Fibroblast of lung (primary cell): Measurements from ENCODE around the gene SLC35G4. TPM values are rescaled to one million over a fixed set of nuclear protein-coding genes. Genes with fewer than 3 reads are reported as not detected.
"Not testable (repeated sequence)": the region's sequence is repeated elsewhere in the genome, so short reads cannot be mapped to it uniquely, and the experiment has no call there.

Source experiments
- DNase-seq, 2 donors: peaks; one replicate each; pipeline versions ENCODE4 v3.0.0 to v3.0.0-alpha.2; 2010; ENCODE audit warnings: low read depth in 2 of 2
- H2AFZ ChIP-seq: 2 replicates; pipeline ENCODE4 v1.5.1; 2012; ENCODE audit warnings: low read length, control low read depth, inconsistent platforms
- H3K27ac ChIP-seq: 2 replicates; pipeline ENCODE4 v1.5.1; 2011; ENCODE audit warnings: low read length, control low read depth; ENCODE audit not compliant: insufficient read depth
- H3K27me3 ChIP-seq: 2 replicates; pipeline ENCODE4 v1.5.1; 2011; ENCODE audit warnings: mild to moderate bottlenecking, low read length; ENCODE audit not compliant: control insufficient read depth, insufficient read depth
- H3K36me3 ChIP-seq: 2 replicates; pipeline ENCODE4 v1.5.1; 2011; ENCODE audit warnings: low read length; ENCODE audit not compliant: control insufficient read depth, insufficient read depth
- H3K4me1 ChIP-seq: 2 replicates; pipeline ENCODE4 v1.5.1; 2011; ENCODE audit warnings: low read length; ENCODE audit not compliant: control insufficient read depth, insufficient read depth; ENCODE audit errors: extremely low read depth
- H3K4me2 ChIP-seq: 2 replicates; pipeline ENCODE4 v1.5.1; 2011; ENCODE audit warnings: low read length, control low read depth; ENCODE audit not compliant: insufficient read depth; ENCODE audit errors: extremely low read depth
- H3K4me3 ChIP-seq, 4 experiments: fragments of 200-600 bp in 1 of 4; sonication (generic) in 1 of 4; replicated peaks in 1 of 4; 2 replicates each; pipeline ENCODE4 v1.5.1; 2011 to 2016; ENCODE audit warnings: low read length in 4 of 4, low read depth in 3 of 4, mild to moderate bottlenecking in 3 of 4, control low read depth in 2 of 4, inconsistent platforms in 1 of 4, mixed read lengths in 1 of 4; ENCODE audit not compliant: insufficient read depth in 1 of 4; ENCODE audit errors: control extremely low read depth in 1 of 4
- H3K79me2 ChIP-seq: 2 replicates; pipeline ENCODE4 v1.5.1; 2012; ENCODE audit warnings: mild to moderate bottlenecking, low read length, inconsistent platforms; ENCODE audit not compliant: control insufficient read depth, insufficient read depth
- H3K9ac ChIP-seq: 2 replicates; pipeline ENCODE4 v1.5.1; 2011; ENCODE audit warnings: mild to moderate bottlenecking, low read length, control low read depth; ENCODE audit not compliant: insufficient read depth
- H3K9me3 ChIP-seq: 2 replicates; pipeline ENCODE4 v1.5.1; 2012; ENCODE audit warnings: low read depth, low read length; ENCODE audit not compliant: control insufficient read depth, insufficient read depth
- H4K20me1 ChIP-seq: 2 replicates; pipeline ENCODE4 v1.5.1; 2011; ENCODE audit warnings: low read length; ENCODE audit not compliant: control insufficient read depth, insufficient read depth; ENCODE audit errors: extremely low read depth
- EZH2 ChIP-seq: IDR thresholded peaks from 2 replicates; pipeline ENCODE4 v1.5.1; 2012; ENCODE audit warnings: low read length, control low read depth, mild to moderate bottlenecking; ENCODE audit errors: missing control alignments
- polyA minus RNA-seq: library from RNA; depleted of rRNA, polyadenylated mRNA; stranded (reverse); fragments of >200 nt; gene quantifications from 2 replicates; pipeline ENCODE4 v1.2.3, GENCODE V29; 2011; ENCODE audit warnings: low replicate concordance
- polyA plus RNA-seq, 2 donors: library from polyadenylated mRNA; depleted of rRNA in 1 of 2; stranded (reverse) in 1 of 2; unstranded in 1 of 2; fragments of >200 nt; gene quantifications; 2 replicates each; pipeline ENCODE4 v1.2.1, GENCODE V29; 2011 to 2012; ENCODE audit warnings: missing spikeins in 1 of 2
- total RNA-seq: library from RNA; depleted of rRNA; stranded (reverse); fragments of >200 nt; gene quantifications from 2 replicates; pipeline ENCODE4 v1.2.1, GENCODE V29; 2014
- TF ChIP-seq, protein P1 (sequence below), 2 donors: IDR thresholded peaks in 1 of 2; conservative IDR thresholded peaks in 1 of 2; 1 replicate in 1 of 2; 2 replicates in 1 of 2; pipeline ENCODE4 v1.5.1; 2011 to 2012; ENCODE audit warnings: low read length in 2 of 2, control low read depth in 1 of 2, inconsistent platforms in 1 of 2, low read depth in 1 of 2, mild to moderate bottlenecking in 1 of 2

The SLC35G4 gene
- total RNA-seq (not detected in 2 replicates), polyA plus RNA-seq (not detected in 2 replicates), polyA minus RNA-seq (not detected in 2 replicates)
- not detected in 2 replicates for polyA plus RNA-seq (2012)

DNA sequence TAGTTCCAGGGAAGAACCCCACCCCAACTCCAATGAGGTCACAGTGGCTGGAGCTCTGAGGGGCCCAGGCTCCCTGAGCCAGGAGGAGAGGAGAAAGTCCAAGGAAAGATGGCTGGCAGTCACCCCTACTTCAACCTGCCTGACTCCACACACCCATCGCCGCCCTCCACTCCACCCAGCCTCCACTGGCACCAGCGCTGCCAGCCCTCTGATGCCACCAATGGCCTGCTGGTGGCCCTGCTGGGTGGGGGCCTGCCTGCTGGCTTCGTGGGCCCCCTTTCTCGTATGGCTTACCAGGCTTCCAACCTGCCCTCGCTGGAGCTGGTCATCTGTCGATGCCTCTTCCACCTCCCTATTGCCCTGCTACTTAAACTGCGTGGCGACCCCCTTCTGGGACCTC, at the start of gene SLC35G4:
Gene SLC35G4 (plus strand): TSS at position 109 of the 400 bp plus-strand sequence. CDS start 0 bp downstream, at position 109.
- H4K20me1 ChIP-seq, H3K4me3 ChIP-seq, H3K36me3 ChIP-seq, H3K4me2 ChIP-seq, H3K9ac ChIP-seq, H3K27ac ChIP-seq, H3K79me2 ChIP-seq, H3K4me1 ChIP-seq, H2AFZ ChIP-seq, H3K27me3 ChIP-seq, H3K9me3 ChIP-seq, DNase-seq: not testable (repeated sequence)

DNA sequence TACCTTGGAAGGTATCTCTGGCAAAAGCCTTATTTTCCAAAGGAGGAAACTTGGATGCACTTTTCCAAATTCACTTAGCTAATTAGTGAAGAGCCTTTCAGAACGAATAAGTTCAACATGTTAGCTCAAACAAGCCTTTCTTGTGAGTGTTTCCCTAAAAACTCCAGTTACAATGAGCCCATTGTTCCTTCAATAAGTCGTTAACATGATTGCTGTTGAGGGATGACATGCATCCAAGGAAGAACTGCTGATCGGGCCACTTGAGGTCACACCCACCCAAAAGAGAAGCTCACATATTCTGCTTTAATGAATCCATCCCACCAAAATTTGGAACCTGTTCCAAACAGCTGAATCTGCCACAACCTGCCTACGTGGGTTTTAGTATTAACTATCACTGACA, 48.1 kb upstream of the SLC35G4 start:
- Histone ChIP-seq H3K4me2 (no peak overlapping the region), H4K20me1 (no peaks in the 10 kb centered on the region), H3K79me2 (no peaks in the 10 kb centered on the region), H3K36me3 (no peaks in the 10 kb centered on the region), H3K27ac (no peak overlapping the region), H3K27me3 (no peaks in the 10 kb centered on the region), H3K9me3 (no peaks in the 10 kb centered on the region), H2AFZ (no peak overlapping the region), H3K4me3 (no peak overlapping the region), H3K4me1 (no peaks in the 10 kb centered on the region), H3K9ac (no peak overlapping the region)
- no peak for DNase-seq
- TF ChIP-seq, protein P1, sequence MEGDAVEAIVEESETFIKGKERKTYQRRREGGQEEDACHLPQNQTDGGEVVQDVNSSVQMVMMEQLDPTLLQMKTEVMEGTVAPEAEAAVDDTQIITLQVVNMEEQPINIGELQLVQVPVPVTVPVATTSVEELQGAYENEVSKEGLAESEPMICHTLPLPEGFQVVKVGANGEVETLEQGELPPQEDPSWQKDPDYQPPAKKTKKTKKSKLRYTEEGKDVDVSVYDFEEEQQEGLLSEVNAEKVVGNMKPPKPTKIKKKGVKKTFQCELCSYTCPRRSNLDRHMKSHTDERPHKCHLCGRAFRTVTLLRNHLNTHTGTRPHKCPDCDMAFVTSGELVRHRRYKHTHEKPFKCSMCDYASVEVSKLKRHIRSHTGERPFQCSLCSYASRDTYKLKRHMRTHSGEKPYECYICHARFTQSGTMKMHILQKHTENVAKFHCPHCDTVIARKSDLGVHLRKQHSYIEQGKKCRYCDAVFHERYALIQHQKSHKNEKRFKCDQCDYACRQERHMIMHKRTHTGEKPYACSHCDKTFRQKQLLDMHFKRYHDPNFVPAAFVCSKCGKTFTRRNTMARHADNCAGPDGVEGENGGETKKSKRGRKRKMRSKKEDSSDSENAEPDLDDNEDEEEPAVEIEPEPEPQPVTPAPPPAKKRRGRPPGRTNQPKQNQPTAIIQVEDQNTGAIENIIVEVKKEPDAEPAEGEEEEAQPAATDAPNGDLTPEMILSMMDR (conservative IDR thresholded peaks at IDR 0.05 in 1 of 2, IDR thresholded peaks at IDR 0.05 in 1 of 2; ENCODE audit: low read depth in 1 of 2, low read length in 2 of 2), result no peak

DNA sequence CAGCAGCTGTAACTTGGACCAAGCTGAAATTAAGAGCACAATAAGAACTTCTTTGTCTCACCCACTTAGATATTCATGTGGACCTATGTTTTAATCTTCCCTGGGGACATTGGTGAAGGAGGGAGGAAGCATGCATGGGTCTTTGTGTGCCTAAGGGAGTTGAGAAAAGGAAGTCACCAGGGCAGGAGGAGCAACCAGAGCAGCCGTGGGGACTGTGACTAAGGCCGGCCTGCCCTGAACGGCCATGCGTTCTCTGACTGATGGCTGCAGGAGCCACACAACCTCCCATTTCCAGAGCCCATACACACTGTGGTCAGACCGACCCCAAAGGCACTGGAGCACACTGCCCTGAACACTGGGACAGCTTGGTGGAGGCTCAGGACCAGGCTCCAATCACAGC, 43.7 kb upstream of the SLC35G4 start:
- Histone ChIP-seq H4K20me1 (no peaks in the 10 kb centered on the region), H3K4me1 (no peaks in the 10 kb centered on the region)

More for the DNA sequence above, 43.7 kb upstream of the SLC35G4 start:
- H3K27ac ChIP-seq, result no peak overlapping the region
- H3K4me2 ChIP-seq, result no peak overlapping the region
- H3K9ac ChIP-seq, result no peak overlapping the region
- no peak for DNase-seq
- TF ChIP-seq EZH2, result no peak
- TF ChIP-seq, protein P1 (conservative IDR thresholded peaks at IDR 0.05 in 1 of 2, IDR thresholded peaks at IDR 0.05 in 1 of 2; ENCODE audit: low read depth in 1 of 2, low read length in 2 of 2), result no peak
- no peaks in the 10 kb centered on the region for H3K9me3 ChIP-seq
- H3K27me3 ChIP-seq, result no peaks in the 10 kb centered on the region
- H3K36me3 ChIP-seq, result no peaks in the 10 kb centered on the region
- no peaks in the 10 kb centered on the region for H3K79me2 ChIP-seq
- no peak overlapping the region for H3K4me3 ChIP-seq
- no peak overlapping the region for H2AFZ ChIP-seq
